NCI-H146 treated with DMSO at 0.1 percent for 48 hours (cell line): ENCODE results near the gene NR1D1.

Source experiments
- DNase-seq: peaks from one replicate; lab custom pipeline; 2025; ENCODE audit not compliant: unreplicated experiment; lab: John Stamatoyannopoulos, UW

The NR1D1 gene

GRCh38 chr17:40097931-40098845 is 2.2 kb downstream of the NR1D1 start:
- no peak for DNase-seq

GRCh38 chr17:40097087-40097486 is 3.3 kb downstream of the NR1D1 start:
- no peak for DNase-seq

- DNase-seq = no peak
These were observed 4.2 kb downstream of the NR1D1 start for GRCh38 chr17:40095944-40096791.

GRCh38 chr17:40095351-40095943 is 4.9 kb downstream of the NR1D1 start:
- DNase-seq = no peak

GRCh38 chr17:40094874-40095273 is 5.5 kb downstream of the NR1D1 start:
- DNase-seq = no peak

- no peak for DNase-seq
These were observed 6.7 kb downstream of the NR1D1 start for GRCh38 chr17:40093580-40094201.

- no peak for DNase-seq
These were observed 7.3 kb downstream of the NR1D1 start for GRCh38 chr17:40093005-40093579.

- DNase-seq = no peak
These were observed 7.8 kb downstream of the NR1D1 start for GRCh38 chr17:40092581-40092980.

GRCh38 chr17:40091691-40092397 is 8.5 kb downstream of the NR1D1 start:
- DNase-seq = no peak

- DNase-seq = no peak
These were observed 9.9 kb downstream of the NR1D1 start for GRCh38 chr17:40090237-40091119.

GRCh38 chr17:40089077-40089895 is 11.1 kb downstream of the NR1D1 start:
- no peak for DNase-seq

- DNase-seq = no peak
These were observed 12.3 kb downstream of the NR1D1 start for GRCh38 chr17:40087903-40088718.

GRCh38 chr17:40087049-40087794 is 13.2 kb downstream of the NR1D1 start:
- DNase-seq = no peak

GRCh38 chr17:40086150-40087044 is 14.0 kb downstream of the NR1D1 start:
- DNase-seq = peak; percentile 15

- no peak for DNase-seq
These were observed 15.9 kb downstream of the NR1D1 start for GRCh38 chr17:40084477-40084876.

GRCh38 chr17:40079545-40079944 is 20.8 kb downstream of the NR1D1 start:
- DNase-seq = no peak
